Mesodermal cell (in vitro differentiated cells): ENCODE results near the gene COL7A1.

Experiments used
- H3K27ac ChIP-seq: 2 replicates; pipeline ENCODE4 v1.7.0; 2013; ENCODE audit warnings: mild to moderate bottlenecking, low read depth, low read length, moderate library complexity; ENCODE audit not compliant: severe bottlenecking
- H3K36me3 ChIP-seq: 2 replicates; pipeline ENCODE4 v1.7.1; 2013; ENCODE audit warnings: mild to moderate bottlenecking, low read length, moderate library complexity; ENCODE audit not compliant: control insufficient read depth, insufficient read depth
- H3K4me1 ChIP-seq: one replicate; pipeline ENCODE4 v1.7.1; 2013; ENCODE audit warnings: mild to moderate bottlenecking, low read length; ENCODE audit not compliant: insufficient read depth, control insufficient read depth, poor library complexity, severe bottlenecking
- H3K4me3 ChIP-seq: 2 replicates; pipeline ENCODE4 v1.7.0; 2013; ENCODE audit warnings: low read length, control low read depth, mild to moderate bottlenecking; ENCODE audit not compliant: insufficient read depth, poor library complexity, severe bottlenecking; ENCODE audit errors: extremely low read depth
- H3K9me3 ChIP-seq: 2 replicates; pipeline ENCODE4 v1.7.1; 2013; ENCODE audit warnings: mild to moderate bottlenecking, low read length, moderate library complexity; ENCODE audit not compliant: control insufficient read depth
- WGBS, 2 experiments: methylation state at CpG; one replicate each; pipeline ENCODE4 v1.1.5; 2013; ENCODE audit warnings: missing lambda C conversion rate in 2 of 2; ENCODE audit not compliant: insufficient coverage in 2 of 2; 5-methylcytosine and 5-hydroxymethylcytosine counted together

COL7A1 gene

DNA sequence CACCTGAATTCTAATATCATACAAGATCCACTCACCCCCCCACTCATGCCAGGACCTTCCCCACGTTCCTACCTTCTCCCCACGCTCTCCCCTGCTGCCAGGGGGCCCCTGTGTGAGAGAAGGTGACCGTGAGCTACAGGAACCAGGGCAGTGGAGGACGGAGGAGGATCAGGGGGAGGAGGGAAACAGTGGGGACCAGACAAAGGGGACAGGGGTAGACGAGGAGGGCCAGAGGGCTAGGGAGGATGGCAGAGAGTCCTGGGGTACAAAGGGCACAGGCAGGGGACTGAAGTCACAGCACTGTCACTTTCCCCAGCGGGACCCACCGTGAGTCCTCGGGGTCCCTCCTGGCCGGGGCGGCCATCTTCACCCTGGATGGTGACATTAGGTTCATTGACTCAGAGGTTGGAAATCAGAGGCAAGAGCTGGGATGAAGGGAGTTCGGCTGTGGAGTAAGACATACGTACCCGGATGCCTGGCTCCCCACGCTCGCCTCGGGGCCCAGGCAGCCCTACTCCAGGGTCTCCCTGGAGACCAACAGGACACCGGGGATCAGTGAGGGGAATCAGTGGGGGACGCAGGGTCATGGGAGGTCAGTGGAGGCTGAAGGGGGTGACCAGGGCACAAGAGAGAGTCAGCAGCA lies 25.2 kb downstream of the COL7A1 start:
- Histone ChIP-seq H3K36me3 (peaks cover 33% of the 10 kb centered on the region), H3K4me1 (no peaks in the 10 kb centered on the region), H3K4me3 (no peak overlapping the region), H3K9me3 (no peaks in the 10 kb centered on the region), H3K27ac (no peak overlapping the region)
- 90 to 94% methylated on average over 11 to 16 of the region's 18 CpGs for WGBS, 2 experiments

GRCh38 chr3:48569400-48569799 lies 25.7 kb downstream of the COL7A1 start:
- H3K4me3 ChIP-seq, result no peak overlapping the region
- H3K4me1 ChIP-seq, result peaks cover 4% of the 10 kb centered on the region
- no peaks in the 10 kb centered on the region for H3K9me3 ChIP-seq
- WGBS, 2 experiments, result 82 to 96% methylated on average over 6 to 7 of the region's 10 CpGs
- H3K36me3 ChIP-seq, result peaks cover 35% of the 10 kb centered on the region
- H3K27ac ChIP-seq, result no peak overlapping the region

- H3K4me1 ChIP-seq, result peaks cover 13% of the 10 kb centered on the region
- H3K9me3 ChIP-seq, result no peaks in the 10 kb centered on the region
- 95 to 97% methylated on average over 5 to 7 of the region's 7 CpGs for WGBS, 2 experiments
Measured at GRCh38 chr3:48568476-48568875, 26.7 kb downstream of the COL7A1 start.

GRCh38 chr3:48567500-48567899 lies 27.6 kb downstream of the COL7A1 start:
- Histone ChIP-seq H3K36me3 (peaks cover 25% of the 10 kb centered on the region), H3K27ac (no peak overlapping the region), H3K4me1 (peaks cover 18% of the 10 kb centered on the region), H3K4me3 (no peak overlapping the region), H3K9me3 (no peaks in the 10 kb centered on the region)
- WGBS, 2 experiments, result 93 to 98% methylated on average over 5 to 9 of the region's 11 CpGs

More at GRCh38 chr3:48568476-48568875, 26.7 kb downstream of the COL7A1 start:
- Histone ChIP-seq H3K27ac (no peak overlapping the region), H3K36me3 (peaks cover 26% of the 10 kb centered on the region), H3K4me3 (no peak overlapping the region)

DNA sequence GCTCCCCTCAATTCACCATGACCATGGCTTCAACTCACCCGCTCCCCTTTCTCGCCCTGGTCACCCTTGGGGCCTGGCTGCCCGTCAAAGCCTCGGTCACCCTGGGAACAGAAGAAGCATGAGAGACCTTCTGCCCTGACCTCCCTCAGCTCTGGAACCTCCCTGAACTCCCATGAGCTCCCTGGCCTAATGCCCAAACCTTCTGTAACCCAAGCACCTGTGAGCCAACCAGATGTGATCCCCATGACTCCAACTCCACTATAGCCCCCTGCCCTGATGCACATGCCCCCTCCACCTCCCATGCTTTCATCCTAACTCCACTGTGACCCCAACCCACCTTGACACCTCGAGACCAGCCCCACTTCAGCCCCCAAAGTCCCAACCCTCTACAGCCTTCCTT lies 28.0 kb downstream of the COL7A1 start:
- no peak overlapping the region for H3K4me3 ChIP-seq
- WGBS, 2 experiments, result 88 to 95% methylated on average over 5 of the region's 5 CpGs
- H3K9me3 ChIP-seq, result no peaks in the 10 kb centered on the region
- peaks cover 18% of the 10 kb centered on the region for H3K4me1 ChIP-seq
- H3K36me3 ChIP-seq, result peaks cover 23% of the 10 kb centered on the region
- H3K27ac ChIP-seq, result no peak overlapping the region

DNA sequence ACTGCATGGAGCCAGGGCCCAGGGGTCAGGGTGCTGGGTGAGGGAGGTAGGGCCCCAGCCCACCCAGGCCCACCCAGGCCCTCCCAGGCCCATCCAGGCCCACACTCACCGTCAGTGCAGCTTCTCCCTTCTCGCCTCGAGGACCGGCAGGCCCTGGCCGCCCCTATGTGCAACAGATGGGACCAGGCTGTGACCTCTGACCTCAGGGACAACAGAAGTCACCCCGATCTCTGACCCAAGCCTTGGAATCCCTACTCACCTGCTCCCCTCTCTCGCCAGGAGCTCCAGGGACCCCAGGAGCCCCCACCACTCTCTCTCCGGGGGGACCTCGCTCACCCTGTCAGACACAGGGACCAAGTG lies 28.7 kb downstream of the COL7A1 start:
- Histone ChIP-seq H3K9me3 (no peaks in the 10 kb centered on the region), H3K27ac (no peak overlapping the region), H3K4me3 (no peak overlapping the region), H3K4me1 (peaks cover 21% of the 10 kb centered on the region), H3K36me3 (peaks cover 21% of the 10 kb centered on the region)
- WGBS, 2 experiments, result 90 to 91% methylated on average over 7 to 8 of the region's 9 CpGs

DNA sequence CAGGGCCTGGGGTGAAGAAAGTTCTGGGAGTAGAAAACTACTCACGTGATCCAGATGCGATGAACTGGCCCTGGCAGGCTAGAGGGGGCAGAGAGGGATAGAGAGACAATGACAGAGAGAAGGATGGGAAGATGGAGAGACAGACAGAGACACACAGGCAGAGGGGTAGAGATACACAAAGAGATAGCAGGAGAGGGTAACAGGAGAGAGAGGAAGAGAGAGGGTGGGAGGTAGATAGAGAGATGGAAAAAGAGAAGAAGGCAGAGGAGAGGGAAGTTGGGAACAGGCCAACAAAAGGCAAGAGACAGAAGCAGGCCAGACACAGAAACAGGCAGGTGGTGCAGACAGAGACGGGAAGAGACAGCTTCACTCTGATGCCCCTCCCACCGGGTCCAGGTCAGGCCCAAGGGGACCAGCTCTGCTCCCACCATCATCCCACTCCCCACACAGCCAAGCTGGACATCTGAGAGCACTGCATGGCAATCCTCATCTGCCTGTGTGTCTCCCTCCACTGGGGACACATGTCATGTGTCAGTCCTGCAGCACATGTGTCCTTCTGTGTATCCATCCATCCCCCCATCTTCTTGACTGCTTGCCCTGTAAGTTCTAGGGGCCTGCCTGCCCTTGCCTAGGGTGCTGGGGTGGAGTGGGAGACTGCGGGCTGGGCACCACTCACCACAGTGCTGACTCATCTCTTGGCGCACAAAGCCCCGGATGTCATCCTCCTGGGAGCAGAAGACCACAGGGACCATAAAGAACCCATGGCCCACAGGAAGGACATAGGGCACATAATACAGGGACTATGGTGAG lies 29.3 kb downstream of the COL7A1 start:
- WGBS, 2 experiments, result 88 to 93% methylated on average over 5 to 7 of the region's 7 CpGs
- Histone ChIP-seq H3K27ac (no peak overlapping the region), H3K4me3 (no peak overlapping the region)

DNA sequence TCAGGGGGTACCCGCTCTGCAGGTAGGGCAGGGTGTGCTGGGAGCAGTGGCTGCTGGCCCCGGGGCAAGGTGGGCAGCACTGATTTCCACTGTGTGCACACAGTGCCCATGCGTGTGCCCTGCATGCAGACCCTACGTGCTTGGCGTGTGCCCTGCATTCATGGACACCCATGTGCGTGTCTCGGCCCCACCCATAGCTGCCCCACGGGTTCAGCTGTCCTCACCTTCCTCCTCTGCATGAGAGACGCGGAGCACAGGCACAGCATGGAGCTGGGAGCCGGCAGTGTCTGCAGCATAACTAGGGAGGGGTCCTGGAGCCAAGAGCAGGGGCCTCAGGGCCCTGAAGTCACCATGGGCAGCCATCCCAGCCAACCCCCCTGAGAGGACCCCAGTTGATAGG lies 29.9 kb downstream of the COL7A1 start:
- no peaks in the 10 kb centered on the region for H3K9me3 ChIP-seq
- peaks cover 33% of the 10 kb centered on the region for H3K4me1 ChIP-seq
- 93 to 97% methylated on average over 10 to 11 of the region's 11 CpGs for WGBS, 2 experiments
- peaks cover 15% of the 10 kb centered on the region for H3K36me3 ChIP-seq
- no peak overlapping the region for H3K27ac ChIP-seq
- no peak overlapping the region for H3K4me3 ChIP-seq

More for the DNA sequence above, 29.3 kb downstream of the COL7A1 start:
- peaks cover 27% of the 10 kb centered on the region for H3K4me1 ChIP-seq
- no peaks in the 10 kb centered on the region for H3K9me3 ChIP-seq
- peaks cover 17% of the 10 kb centered on the region for H3K36me3 ChIP-seq

- WGBS, 2 experiments, result 92 to 96% methylated on average over 9 to 10 of the region's 11 CpGs
Measured at GRCh38 chr3:48564667-48565066, 30.5 kb downstream of the COL7A1 start.

DNA sequence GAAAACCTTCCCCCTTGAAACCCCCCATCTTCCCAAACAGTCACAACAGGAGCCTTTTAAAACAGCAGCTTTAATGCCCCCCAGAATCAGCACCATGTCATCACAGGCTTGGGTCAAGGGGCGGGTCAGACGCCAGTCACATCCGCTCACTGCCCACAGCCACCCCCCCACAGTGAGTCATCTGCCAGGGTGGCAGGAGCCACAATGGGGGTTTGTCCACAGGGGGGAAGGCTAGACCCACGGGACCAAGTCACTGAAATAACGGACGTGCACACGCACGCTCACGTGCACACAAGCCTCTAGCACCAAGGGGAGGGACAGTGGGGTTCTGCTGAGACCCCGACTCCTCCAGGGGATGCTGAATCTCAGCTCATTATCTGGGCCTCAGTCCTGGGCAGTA lies 31.1 kb downstream of the COL7A1 start:
- 88 to 91% methylated on average over 7 of the region's 10 CpGs for WGBS, 2 experiments
- Histone ChIP-seq H3K4me3 (no peak overlapping the region), H3K4me1 (peaks cover 39% of the 10 kb centered on the region), H3K27ac (no peak overlapping the region), H3K9me3 (no peaks in the 10 kb centered on the region), H3K36me3 (peaks cover 9% of the 10 kb centered on the region)

More at GRCh38 chr3:48564667-48565066, 30.5 kb downstream of the COL7A1 start:
- Histone ChIP-seq H3K36me3 (peaks cover 10% of the 10 kb centered on the region), H3K9me3 (no peaks in the 10 kb centered on the region), H3K27ac (no peak overlapping the region), H3K4me3 (no peak overlapping the region), H3K4me1 (peaks cover 38% of the 10 kb centered on the region)
